Esophagus squamous epithelium (tissue), 4 donors: ENCODE measurements around the gene NADSYN1.

Source experiments
- CTCF ChIP-seq, 6 experiments: fragments of 450-650 bp in 4 of 6; fragments of 200-600 bp in 2 of 6; sonication (generic) in 2 of 6; IDR thresholded peaks; one replicate each; pipeline ENCODE4 v1.5.1; 2016 to 2019; ENCODE audit warnings: antibody characterized with exemption in 6 of 6, mild to moderate bottlenecking in 4 of 6, moderate library complexity in 4 of 6
- POLR2A ChIP-seq, 4 donors: fragments of 450-650 bp; IDR thresholded peaks; one replicate each; pipeline ENCODE4 v1.6.1; 2017; ENCODE audit warnings: antibody characterized with exemption in 4 of 4, mild to moderate bottlenecking in 4 of 4, moderate library complexity in 3 of 4

DNA sequence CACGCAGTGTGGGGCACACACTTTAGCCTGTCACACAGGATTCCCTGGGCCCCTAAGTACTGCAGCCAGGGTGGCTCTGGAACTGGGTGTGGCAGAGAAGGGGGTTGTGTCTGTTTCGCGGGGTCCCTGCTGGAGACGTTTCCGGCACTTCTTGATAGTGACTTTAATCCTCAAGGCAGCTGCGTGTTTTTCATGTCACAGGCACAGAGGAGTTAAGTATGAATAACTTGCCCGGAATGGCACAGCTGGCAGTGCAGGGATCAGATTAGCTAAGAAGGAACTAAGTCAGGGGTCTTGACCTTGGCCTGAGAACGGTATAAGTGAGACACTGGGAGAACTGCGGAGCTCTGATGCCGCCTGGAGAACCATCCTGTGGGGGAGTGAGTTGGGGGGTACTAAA, 66.5 kb downstream of the NADSYN1 start:
- no peak for TF ChIP-seq CTCF (IDR thresholded peaks at IDR 0.05)
- TF ChIP-seq POLR2A (IDR thresholded peaks at IDR 0.05), result no peak
